T1000 (cell line): Measurements from ENCODE around the gene PLCL1.

Experiments
- DNase-seq: peaks from one replicate; lab custom pipeline; 2025; ENCODE audit warnings: mixed read lengths; lab: John Stamatoyannopoulos, UW

The PLCL1 gene

GRCh38 chr2:197926673-197927072 is 122.3 kb downstream of the PLCL1 start:
- no peak for DNase-seq

- DNase-seq, result no peak
Measured at GRCh38 chr2:197927994-197928393, 123.6 kb downstream of the PLCL1 start.

GRCh38 chr2:197929008-197929885 is 124.9 kb downstream of the PLCL1 start:
- no peak for DNase-seq

- DNase-seq, result no peak
Measured at GRCh38 chr2:197929886-197930227, 125.5 kb downstream of the PLCL1 start.

GRCh38 chr2:197930570-197931278 is 126.3 kb downstream of the PLCL1 start:
- DNase-seq, result no peak

GRCh38 chr2:197931661-197932312 is 127.4 kb downstream of the PLCL1 start:
- DNase-seq, result no peak

- DNase-seq, result no peak
Measured at GRCh38 chr2:197932374-197932773, 128.0 kb downstream of the PLCL1 start.

GRCh38 chr2:197934261-197934933 is 130.0 kb downstream of the PLCL1 start:
- no peak for DNase-seq

GRCh38 chr2:197934934-197935289 is 130.5 kb downstream of the PLCL1 start:
- no peak for DNase-seq

- no peak for DNase-seq
Measured at GRCh38 chr2:197937814-197938213, 133.4 kb downstream of the PLCL1 start.

- DNase-seq, result no peak
Measured at GRCh38 chr2:197938555-197938954, 134.2 kb downstream of the PLCL1 start.

GRCh38 chr2:197939787-197940186 is 135.4 kb downstream of the PLCL1 start:
- DNase-seq, result no peak

GRCh38 chr2:197940382-197940781 is 136.0 kb downstream of the PLCL1 start:
- DNase-seq, result no peak

GRCh38 chr2:197941715-197942114 is 137.3 kb downstream of the PLCL1 start:
- no peak for DNase-seq

- no peak for DNase-seq
Measured at GRCh38 chr2:197943731-197944130, 139.3 kb downstream of the PLCL1 start.

- DNase-seq, result no peak
Measured at GRCh38 chr2:197944416-197945096, 140.2 kb downstream of the PLCL1 start.

- DNase-seq, result no peak
Measured at GRCh38 chr2:197946562-197946961, 142.2 kb downstream of the PLCL1 start.

GRCh38 chr2:197947219-197947757 is 142.9 kb downstream of the PLCL1 start:
- DNase-seq, result no peak

GRCh38 chr2:197949224-197949623 is 144.8 kb downstream of the PLCL1 start:
- no peak for DNase-seq

- DNase-seq, result no peak
Measured at GRCh38 chr2:197950006-197950405, 145.6 kb downstream of the PLCL1 start.

- no peak for DNase-seq
Measured at GRCh38 chr2:197950724-197951123, 146.3 kb downstream of the PLCL1 start.
